Erythroblast (primary cell): Measurements from ENCODE around the gene FGD3.

ENCODE experiments used
- DNase-seq, 2 experiments: peaks; one replicate each; lab custom pipeline; 2025; lab: John Stamatoyannopoulos, UW
- GATA1 ChIP-seq: IDR thresholded peaks from 2 replicates; pipeline ENCODE4 v1.6.1; 2011; ENCODE audit warnings: low read depth, mild to moderate bottlenecking, control low read depth, low read length, moderate library complexity
- POLR2A ChIP-seq: IDR thresholded peaks from 2 replicates; pipeline ENCODE4 v1.6.1; 2011; ENCODE audit warnings: mild to moderate bottlenecking, low read length

Gene FGD3

DNA sequence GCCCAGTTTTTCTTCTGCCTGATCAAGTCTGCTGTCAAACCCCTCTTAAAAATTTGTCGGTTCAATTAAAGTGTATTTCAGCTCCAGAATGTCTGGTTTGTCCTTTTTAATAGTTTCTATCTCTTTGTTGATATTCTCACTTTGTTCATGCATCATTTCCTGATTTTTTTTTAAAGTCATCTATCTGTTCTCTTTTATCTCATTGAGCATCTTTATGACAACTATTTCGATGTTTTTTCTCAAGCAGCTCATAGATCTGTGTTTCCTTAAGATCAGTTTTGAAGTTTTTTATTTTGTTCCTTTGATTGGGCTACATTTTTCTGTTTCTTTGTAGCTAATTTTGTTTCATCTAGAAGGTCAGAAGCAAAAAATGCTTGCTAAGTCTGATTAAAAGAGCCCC, 53.7 kb downstream of the FGD3 start:
- DNase-seq: no peak

DNA sequence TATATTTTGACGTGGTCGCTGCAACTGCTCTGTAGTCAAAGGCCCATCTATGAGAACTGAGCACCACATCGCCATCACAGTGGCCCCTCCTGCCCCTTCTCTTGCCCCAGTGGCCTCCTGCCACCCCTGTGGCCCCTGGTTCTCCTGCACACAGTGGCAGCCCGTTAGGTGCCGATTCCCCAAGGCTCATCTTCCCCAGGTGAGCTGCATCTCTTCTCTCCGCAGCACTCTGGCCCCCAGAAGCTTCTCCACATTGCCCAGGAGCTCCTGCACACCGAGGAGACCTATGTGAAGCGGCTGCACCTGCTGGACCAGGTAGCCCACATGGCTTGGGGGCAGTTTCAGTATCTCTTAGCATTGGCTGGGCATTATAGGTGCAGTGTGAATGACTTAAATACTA, 55.4 kb downstream of the FGD3 start:
- DNase-seq: no peak
- TF ChIP-seq POLR2A (no peak), GATA1 (no peak)

More for the DNA sequence above, 53.7 kb downstream of the FGD3 start:
- no peak for TF ChIP-seq POLR2A
- TF ChIP-seq GATA1: no peak

DNA sequence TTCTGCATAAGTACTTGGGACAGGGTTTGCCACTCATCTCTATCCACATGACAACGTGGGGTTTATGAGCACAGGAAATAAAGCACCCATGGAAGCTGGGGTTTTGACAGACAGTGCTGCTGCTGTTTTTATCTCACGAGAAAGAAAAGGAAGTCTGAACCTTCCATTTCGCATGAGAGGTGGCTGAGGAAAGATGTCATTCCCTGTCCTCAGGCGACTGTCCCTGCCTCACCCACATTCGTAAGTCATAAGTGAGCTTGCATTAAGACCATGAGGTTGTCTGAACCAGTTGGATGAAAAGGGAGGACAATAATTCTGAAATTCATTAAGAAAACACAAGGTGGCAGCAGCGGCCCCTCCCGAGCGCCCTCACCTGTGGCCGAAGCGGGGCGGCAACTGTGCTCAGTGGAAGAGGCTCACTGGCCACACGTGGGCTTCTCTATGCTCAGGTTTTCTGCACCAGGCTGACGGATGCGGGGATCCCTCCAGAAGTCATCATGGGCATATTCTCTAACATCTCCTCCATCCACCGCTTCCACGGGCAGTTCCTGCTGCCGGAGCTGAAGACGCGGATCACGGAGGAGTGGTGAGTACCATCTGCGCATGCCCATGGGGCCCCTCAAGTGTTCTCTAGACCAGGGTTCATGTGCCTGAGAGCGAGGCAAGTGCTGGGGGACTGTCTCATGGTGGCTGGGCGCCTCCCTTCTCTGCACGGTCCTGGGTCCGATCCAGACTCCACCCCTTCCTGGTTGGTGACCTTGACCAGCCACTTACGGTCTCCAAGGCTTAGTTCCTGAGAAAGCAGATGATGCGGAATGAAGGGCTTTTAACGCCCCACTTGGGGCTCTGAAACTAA, 56.5 kb downstream of the FGD3 start:
- TF ChIP-seq POLR2A (no peak), GATA1 (no peak)
- DNase-seq: peak; percentile 20 to 55

DNA sequence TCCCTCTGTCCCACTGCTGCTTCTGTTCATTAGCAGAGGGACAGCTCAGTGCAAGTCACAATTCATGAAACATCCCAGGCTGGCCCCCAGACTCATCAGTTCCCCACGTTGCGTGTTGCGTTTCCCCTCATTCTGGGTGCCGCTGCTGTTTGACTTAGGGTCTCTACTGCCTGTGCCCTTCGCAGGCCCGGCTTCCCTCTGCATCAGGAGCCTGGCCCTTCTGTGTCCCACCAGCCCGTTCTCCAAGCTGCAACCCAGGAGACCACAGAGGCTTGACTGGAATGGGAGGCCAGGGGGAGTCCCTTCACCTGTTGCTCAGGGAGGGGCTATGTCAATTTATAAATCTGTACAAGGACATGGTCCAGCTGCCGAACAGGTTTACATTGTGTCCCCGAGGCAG, 57.2 kb downstream of the FGD3 start:
- DNase-seq: no peak
- no peak for TF ChIP-seq POLR2A
- TF ChIP-seq GATA1: no peak

DNA sequence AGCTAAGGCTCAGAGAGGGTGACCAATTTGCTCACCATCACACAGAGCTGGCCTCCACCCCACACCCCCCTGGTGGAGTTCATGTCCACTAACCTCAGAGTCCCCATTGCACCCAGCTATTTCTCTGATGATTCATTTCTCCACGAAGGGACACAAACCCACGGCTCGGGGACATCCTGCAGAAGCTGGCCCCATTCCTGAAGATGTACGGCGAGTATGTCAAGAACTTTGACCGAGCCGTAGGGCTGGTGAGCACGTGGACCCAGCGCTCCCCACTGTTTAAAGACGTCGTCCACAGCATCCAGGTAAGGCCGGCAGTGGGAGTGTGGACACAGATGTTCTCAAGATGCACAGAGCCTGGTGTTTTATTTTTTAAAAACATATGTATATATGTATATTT, 58.6 kb downstream of the FGD3 start:
- no peak for TF ChIP-seq GATA1
- no peak for TF ChIP-seq POLR2A
- no peak for DNase-seq

DNA sequence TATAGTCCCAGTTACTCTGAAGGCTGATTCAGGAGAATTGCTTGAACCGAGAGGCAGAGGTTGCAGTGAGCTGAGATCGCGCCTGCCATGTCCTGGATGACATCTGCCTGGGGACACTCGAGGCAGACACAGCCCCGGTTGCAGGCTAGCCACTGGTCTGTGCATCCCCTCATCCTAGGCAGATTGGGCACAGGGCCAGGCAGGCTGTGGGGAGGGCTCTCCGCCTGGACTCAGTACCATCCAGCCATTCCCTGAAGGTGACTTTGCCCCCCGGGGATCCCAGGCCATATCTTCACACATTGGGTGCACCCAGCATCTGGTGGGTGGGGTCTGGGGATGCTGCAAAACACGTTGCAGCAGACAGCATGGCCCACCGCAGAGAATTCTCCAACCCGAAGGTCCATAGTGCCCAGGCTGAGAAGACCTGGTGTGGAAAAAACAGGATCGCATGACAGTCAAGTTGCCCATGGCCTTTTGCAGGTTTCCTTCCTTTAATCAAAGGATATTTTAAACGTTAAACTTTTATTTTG, 60.3 kb downstream of the FGD3 start:
- no peak for DNase-seq
- TF ChIP-seq GATA1 (no peak), POLR2A (no peak)

DNA sequence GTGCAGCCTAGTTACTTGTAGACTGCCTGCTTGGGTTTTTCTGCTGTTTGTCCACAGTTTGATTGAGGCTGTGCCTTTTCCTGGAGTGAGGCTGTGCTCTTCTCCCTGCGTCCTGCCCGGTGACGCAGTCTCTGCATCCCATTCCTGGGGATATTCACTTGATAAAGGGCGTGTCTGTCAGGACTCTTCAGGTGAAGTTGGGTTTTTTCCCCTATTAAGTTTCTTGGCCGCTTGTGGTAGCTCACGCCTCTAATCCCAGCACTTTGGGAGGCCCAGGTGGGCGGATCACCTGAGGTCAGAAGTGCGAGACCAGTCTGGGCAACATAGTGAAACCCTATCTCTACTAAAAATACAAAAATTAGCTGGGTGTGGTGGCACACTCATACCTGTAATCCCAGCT, 61.1 kb downstream of the FGD3 start:
- no peak for DNase-seq

DNA sequence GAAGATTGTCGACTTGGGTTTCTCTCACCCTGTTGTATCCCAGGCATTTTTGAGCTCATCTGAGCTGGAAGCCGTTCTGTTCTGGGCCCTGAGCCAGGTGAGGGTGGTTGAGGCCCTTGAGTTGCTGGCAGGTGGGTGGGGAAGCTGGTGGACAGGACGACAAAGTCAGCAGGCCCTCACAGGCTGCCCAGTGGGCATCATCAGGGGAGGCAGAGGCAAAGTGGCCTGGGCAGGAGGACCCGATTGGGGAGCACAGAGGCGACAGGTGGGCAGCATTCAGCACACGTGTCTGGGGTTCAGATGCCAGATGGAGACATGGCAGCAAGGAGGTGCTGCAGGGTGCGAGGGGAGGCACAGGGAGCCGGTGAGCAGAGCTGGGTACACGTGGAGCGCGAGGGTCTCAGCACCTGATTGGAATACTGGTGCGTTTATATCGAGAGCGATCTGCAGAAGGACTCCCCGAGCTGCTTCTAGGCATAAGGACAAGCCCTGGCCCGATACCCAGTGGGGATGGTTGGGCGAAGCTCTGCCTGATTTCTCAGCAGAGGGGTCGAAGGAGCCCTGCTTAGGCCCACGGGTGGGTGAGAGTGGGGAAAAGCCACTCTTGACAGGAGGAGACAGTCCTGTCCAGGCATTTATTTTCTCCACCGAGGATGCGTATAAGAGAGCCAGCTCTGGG, 62.2 kb downstream of the FGD3 start:
- DNase-seq: no peak
- TF ChIP-seq POLR2A (no peak), GATA1 (no peak)

More for the DNA sequence above, 61.1 kb downstream of the FGD3 start:
- no peak for TF ChIP-seq GATA1
- no peak for TF ChIP-seq POLR2A

DNA sequence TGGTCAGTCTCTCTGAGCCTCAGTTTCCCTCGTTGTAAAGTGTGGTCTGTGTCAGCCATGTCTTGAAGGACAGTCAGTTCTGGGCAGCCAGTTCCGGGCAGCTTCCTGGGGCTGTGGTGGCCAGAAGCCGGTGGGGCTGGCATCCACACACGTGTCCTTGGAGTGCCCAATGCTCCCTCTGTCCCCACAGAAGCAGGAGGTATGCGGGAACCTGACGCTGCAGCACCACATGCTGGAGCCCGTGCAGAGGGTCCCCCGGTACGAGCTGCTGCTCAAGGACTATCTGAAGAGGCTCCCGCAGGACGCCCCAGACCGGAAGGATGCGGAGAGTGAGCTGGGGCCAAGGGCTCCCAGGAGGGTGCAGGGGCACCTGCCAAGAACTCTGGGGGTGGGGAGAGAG, 62.7 kb downstream of the FGD3 start:
- DNase-seq: no peak

DNA sequence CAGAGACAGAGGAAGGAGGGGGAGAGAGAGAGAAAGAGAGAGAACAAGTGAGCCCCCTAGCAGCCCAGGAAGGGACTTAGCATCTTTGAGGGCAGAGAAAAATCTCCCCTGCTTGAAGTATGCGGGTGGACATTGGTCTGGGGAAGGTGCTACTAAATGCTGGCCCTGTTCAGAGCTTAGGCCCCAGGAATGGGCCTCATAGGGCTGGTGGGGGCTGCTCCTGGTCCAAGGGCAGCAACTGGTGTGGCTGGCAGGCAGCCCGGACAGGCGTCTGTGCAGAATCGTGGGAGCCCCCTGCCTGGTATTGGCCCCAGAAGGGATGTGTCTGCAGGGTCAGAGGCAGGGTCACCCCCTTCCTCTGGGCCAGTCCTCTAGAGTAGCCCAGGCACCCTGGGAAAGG, 63.4 kb downstream of the FGD3 start:
- no peak for DNase-seq
- TF ChIP-seq POLR2A (no peak), GATA1 (no peak)

More for the DNA sequence above, 62.7 kb downstream of the FGD3 start:
- TF ChIP-seq POLR2A: no peak
- TF ChIP-seq GATA1: no peak

DNA sequence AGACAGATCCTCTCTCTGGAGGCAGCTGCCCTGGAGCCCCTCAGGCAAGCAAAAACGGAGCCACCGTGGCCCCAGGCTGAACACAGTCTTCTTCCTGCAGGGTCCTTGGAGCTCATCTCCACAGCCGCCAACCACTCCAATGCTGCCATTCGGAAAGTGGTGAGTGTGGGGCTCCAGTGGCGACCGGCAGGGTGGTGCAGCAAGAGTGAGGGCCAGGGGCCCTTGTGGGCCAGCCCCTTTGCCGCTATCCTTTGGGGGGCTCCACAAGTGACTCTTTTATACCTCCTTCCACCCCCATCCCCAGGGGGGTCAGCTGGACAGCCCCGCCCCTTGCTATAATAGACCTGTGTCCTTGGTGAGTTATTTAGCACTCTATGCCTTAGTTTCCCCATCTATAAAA, 63.8 kb downstream of the FGD3 start:
- TF ChIP-seq POLR2A (no peak), GATA1 (no peak)
- no peak for DNase-seq

DNA sequence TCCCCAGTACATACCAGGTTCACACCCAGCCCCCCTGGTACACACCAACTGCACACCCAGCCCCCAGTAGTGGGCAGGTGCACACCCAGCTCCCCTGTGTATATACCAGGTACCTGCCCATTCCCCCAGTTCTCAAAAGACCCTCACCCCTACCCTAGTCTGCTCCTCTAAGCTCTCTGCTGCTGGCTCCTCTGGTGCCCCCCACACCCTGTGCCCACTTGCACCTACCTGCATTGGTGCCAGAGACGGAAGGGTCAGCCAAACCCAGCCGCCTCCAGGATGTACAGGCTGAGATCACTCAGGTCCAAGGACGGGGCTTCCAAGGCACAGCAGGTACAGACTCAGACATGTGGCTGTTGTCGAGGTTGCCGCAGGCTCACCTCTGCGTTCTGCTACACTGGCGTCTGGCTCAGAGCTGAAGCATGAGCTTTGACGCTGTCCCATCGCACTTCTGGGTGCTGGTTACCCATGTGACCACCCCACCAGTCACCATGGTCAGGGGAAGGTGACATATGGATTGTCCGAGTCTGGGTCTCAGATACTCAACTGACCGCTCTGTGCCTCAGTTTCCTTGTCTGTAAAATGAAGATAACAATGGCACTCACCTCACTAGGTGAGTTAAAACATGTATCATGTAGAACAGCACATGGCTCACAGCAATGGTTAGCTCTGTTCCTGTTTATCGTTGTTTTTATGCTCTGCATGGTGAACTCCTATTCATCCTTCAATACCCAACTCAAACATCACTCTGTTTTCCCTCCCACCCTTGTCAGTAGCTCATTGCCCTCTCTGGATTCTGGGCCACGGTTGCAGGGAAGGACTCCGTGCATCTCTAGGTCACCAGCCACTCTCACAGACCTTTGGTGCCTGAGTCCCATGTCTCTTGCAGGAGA, 65.9 kb downstream of the FGD3 start:
- no peak for DNase-seq

More for the DNA sequence above, 65.9 kb downstream of the FGD3 start:
- no peak for TF ChIP-seq POLR2A
- no peak for TF ChIP-seq GATA1
